K562 (cell line): ENCODE results near the gene FCHSD1.

Experiments
- CEBPG ChIP-seq, 3 experiments: fragments of 200-800 bp in 1 of 3; sonication (Bioruptor generic) in 1 of 3; sonication (generic) in 1 of 3; formaldehyde crosslinking in 1 of 3; IDR thresholded peaks in 2 of 3; conservative IDR thresholded peaks in 1 of 3; 2 replicates each; pipeline versions ENCODE4 v1.6.1 to v1.8.0; 2016 to 2022; ENCODE audit warnings: missing compliant biosample characterization in 2 of 3, missing genetic modification characterization in 2 of 3, mild to moderate bottlenecking in 1 of 3, missing genetic modification reagents in 1 of 3
- CTCF ChIP-seq, 3 experiments: IDR thresholded peaks in 2 of 3; conservative IDR thresholded peaks in 1 of 3; 2 replicates each; pipeline ENCODE4 v1.5.1; 2011 to 2012; ENCODE audit warnings: low read length in 3 of 3, mild to moderate bottlenecking in 3 of 3, control low read depth in 2 of 3, improper control_type of control experiment in 1 of 3, inconsistent platforms in 1 of 3, low read depth in 1 of 3, mixed read lengths in 1 of 3, moderate library complexity in 1 of 3; ENCODE audit not compliant: insufficient read depth in 2 of 3
- POLR2AphosphoS2 ChIP-seq: IDR thresholded peaks from 2 replicates; pipeline ENCODE4 v1.6.1; 2012; ENCODE audit warnings: low read length, improper control_type of control experiment
- ZNF384 ChIP-seq: IDR thresholded peaks from 2 replicates; pipeline ENCODE4 v1.6.1; 2012; ENCODE audit warnings: low read depth, low read length, improper control_type of control experiment
- ZNF41 ChIP-seq: fragments of 250-450 bp; sonication (Bioruptor Pico); conservative IDR thresholded peaks from 2 replicates; pipeline ENCODE4 v1.4.0; 2020; ENCODE audit warnings: mild to moderate bottlenecking
- ZSCAN29 ChIP-seq: fragments of 450-650 bp; IDR thresholded peaks from 2 replicates; pipeline ENCODE4 v1.6.1; 2017

GRCh38 chr5:141605523-141606277 lies 45.5 kb downstream of the FCHSD1 start:
- TF ChIP-seq CEBPG (CRISPR knock-in tag; IDR thresholded peaks at IDR 0.05) (no peak), CEBPG (tag; conservative IDR thresholded peaks at IDR 0.05 in 1 of 2, IDR thresholded peaks at IDR 0.05 in 1 of 2) (no peak; a peak in 1 of 4 replicates), POLR2AphosphoS2 (no peak), CTCF (IDR thresholded peaks at IDR 0.05 in 2 of 3, conservative IDR thresholded peaks at IDR 0.05 in 1 of 3; ENCODE audit: insufficient read depth in 2 of 3, low read depth in 1 of 3, low read length in 3 of 3) (no peak), ZNF41 (CRISPR knock-in tag) (no peak), ZNF384 (0 out of 2 replicates have a peak, but pooled peaks have one; percentile 6), ZSCAN29 (no peak)
